Thyroid gland (tissue), 4 donors: ENCODE results near the gene SLC1A7.

Experiments
- POLR2A ChIP-seq, 2 donors: fragments of 450-650 bp; IDR thresholded peaks; one replicate each; pipeline ENCODE4 v1.6.1; 2017; ENCODE audit warnings: antibody characterized with exemption in 2 of 2, mild to moderate bottlenecking in 2 of 2, moderate library complexity in 1 of 2
- TF ChIP-seq, protein P1 (sequence below), 6 experiments: fragments of 200-600 bp in 3 of 6; fragments of 450-650 bp in 3 of 6; sonication (generic) in 3 of 6; IDR thresholded peaks; one replicate each; pipeline ENCODE4 v1.5.1; 2016 to 2019; ENCODE audit warnings: antibody characterized with exemption in 6 of 6, mild to moderate bottlenecking in 2 of 6, inconsistent platforms in 1 of 6, moderate library complexity in 1 of 6

DNA sequence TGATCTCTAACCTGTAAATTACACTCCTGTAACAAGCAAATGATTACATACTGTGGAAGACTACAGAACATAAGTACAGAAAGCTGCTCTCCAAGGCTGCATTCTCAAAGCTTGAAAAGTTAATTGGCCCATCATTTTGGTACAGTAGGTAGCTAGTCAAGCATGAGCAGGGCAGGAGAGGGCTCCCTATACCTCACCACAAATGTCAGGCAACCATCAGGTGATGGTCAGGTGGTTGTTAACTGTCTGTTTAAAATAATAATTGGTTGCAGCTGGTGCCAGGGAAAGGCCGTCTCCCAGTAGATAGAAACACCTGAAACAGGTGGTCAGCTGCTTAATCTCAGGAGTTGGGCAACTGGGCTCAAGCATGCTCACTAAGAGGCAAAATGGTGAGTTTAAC lies 13.1 kb upstream of the SLC1A7 start:
- TF ChIP-seq, protein P1, sequence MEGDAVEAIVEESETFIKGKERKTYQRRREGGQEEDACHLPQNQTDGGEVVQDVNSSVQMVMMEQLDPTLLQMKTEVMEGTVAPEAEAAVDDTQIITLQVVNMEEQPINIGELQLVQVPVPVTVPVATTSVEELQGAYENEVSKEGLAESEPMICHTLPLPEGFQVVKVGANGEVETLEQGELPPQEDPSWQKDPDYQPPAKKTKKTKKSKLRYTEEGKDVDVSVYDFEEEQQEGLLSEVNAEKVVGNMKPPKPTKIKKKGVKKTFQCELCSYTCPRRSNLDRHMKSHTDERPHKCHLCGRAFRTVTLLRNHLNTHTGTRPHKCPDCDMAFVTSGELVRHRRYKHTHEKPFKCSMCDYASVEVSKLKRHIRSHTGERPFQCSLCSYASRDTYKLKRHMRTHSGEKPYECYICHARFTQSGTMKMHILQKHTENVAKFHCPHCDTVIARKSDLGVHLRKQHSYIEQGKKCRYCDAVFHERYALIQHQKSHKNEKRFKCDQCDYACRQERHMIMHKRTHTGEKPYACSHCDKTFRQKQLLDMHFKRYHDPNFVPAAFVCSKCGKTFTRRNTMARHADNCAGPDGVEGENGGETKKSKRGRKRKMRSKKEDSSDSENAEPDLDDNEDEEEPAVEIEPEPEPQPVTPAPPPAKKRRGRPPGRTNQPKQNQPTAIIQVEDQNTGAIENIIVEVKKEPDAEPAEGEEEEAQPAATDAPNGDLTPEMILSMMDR (IDR thresholded peaks at IDR 0.05) = no peak
- no peak for TF ChIP-seq POLR2A (IDR thresholded peaks at IDR 0.05)
